Measurements from ENCODE around the gene ASIC4.

Gene ASIC4

DNA sequence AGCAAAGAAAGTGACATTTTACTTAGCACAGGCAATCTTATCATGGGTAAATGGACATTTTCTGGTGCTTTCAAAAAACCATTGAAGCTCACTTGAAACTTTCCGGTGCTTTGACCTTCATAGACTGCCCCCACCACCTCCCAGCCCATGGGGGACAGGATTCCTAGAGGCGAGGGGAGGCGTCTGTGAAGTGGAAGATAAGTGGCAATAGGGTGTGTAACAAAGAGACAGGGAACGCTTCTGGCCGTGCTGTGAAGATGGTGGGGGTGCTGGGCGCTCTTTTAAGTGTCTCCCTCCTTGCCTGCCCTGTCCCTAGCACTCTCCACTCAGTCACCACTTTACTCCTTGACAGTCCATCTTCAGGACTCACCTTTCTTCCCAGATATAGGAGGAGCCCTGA is 39.0 kb upstream of the ASIC4 start:
- no peak for DNase-seq (ENCODE audit: low read depth)
- TF ChIP-seq, protein P1, sequence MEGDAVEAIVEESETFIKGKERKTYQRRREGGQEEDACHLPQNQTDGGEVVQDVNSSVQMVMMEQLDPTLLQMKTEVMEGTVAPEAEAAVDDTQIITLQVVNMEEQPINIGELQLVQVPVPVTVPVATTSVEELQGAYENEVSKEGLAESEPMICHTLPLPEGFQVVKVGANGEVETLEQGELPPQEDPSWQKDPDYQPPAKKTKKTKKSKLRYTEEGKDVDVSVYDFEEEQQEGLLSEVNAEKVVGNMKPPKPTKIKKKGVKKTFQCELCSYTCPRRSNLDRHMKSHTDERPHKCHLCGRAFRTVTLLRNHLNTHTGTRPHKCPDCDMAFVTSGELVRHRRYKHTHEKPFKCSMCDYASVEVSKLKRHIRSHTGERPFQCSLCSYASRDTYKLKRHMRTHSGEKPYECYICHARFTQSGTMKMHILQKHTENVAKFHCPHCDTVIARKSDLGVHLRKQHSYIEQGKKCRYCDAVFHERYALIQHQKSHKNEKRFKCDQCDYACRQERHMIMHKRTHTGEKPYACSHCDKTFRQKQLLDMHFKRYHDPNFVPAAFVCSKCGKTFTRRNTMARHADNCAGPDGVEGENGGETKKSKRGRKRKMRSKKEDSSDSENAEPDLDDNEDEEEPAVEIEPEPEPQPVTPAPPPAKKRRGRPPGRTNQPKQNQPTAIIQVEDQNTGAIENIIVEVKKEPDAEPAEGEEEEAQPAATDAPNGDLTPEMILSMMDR (IDR thresholded peaks at IDR 0.05; ENCODE audit: low read length, missing control alignments), result no peak
- no peak overlapping the region for H3K4me3 ChIP-seq (replicated peaks; ENCODE audit: low read depth, low read length)

DNA sequence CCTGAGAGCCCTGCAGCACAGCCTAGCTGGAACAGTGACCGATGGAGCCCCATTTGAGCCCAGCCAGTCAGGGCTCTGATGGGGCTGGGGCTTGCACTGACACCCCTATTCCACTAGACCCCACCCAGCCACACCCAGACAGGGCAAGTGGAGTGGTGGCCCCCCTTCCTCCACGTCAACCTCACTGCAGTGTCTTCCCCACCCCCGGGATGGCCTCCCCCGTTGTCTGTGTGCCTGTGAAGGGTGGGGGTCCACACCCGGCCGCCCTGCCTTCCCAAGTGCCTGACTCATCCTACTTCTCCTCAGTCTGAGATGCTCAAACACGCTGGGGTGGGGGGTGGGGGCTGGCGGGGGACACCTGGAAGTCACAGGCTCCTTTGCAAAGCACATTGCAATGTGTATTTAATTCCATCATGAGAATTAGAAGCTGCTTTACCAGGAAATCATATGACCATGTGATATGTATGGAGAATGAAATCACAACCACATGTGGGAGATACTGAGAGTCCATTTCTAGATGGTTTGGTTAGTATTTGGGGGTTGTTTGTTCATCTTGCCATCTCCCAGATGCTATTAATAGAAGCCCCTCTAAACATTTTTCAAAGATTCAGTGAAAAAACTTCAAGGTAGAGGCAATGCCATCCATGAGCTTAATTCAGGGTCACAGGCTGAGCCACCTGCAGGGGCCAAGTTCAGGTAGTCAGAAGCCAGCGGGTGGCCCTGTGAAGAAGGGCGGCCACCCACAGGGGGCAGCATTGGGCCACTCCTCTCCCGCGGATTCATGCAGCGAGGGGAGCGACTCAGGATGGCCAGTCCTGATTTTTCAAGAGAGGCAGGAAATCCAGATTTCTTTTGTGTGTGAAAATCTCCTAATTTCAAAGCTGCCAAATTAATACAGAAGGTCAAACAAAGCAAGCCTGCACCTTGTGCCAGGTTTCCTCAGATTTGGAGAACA is 38.3 kb upstream of the ASIC4 start:
- TF ChIP-seq, protein P1 (IDR thresholded peaks at IDR 0.05; ENCODE audit: low read length, missing control alignments), result peak; percentile 92
- DNase-seq (ENCODE audit: low read depth), result peak; percentile 61
- H3K4me3 ChIP-seq (replicated peaks; ENCODE audit: low read depth, low read length), result no peak overlapping the region

DNA sequence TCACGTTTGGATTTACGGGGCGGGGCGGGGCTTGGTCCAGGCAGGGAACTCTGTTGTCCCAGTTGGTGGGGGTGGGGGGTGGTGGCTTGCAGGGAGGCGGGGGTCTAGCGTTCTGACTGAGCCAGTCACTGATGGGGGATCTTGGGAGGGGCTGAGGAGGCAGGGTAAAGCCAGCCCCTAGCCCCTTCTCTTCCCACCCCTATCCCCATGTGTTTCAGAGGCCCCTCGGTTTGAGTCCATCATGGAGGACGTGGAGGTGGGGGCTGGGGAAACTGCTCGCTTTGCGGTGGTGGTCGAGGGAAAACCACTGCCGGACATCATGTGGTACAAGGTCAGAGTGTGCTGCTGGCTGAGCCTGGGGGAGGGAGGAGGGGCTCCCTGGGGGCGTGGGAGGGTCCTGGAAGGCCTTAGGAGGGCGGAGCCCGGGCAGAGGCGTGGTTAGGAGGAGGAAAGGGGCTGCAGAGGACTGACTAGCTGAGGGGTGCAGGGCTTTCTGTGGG is 37.6 kb upstream of the ASIC4 start:
- no peak for DNase-seq (ENCODE audit: low read depth)
- TF ChIP-seq, protein P1 (IDR thresholded peaks at IDR 0.05; ENCODE audit: low read length, missing control alignments), result no peak
- no peak overlapping the region for H3K4me3 ChIP-seq (replicated peaks; ENCODE audit: low read depth, low read length)

DNA sequence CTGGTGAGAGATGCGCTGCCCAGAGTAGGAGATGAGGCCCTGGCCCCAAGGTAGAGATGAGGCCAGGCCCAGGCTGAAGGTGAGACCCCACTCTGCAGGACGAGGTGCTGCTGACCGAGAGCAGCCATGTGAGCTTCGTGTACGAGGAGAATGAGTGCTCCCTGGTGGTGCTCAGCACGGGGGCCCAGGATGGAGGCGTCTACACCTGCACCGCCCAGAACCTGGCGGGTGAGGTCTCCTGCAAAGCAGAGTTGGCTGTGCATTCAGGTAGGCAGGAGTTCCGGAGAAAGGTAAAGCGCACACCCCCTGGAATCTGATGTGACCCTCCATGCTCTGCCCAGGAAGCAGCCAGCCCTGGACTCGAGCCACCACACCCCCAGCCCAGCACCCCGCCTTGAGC is 37.1 kb upstream of the ASIC4 start:
- TF ChIP-seq, protein P1 (IDR thresholded peaks at IDR 0.05; ENCODE audit: low read length, missing control alignments), result no peak
- H3K4me3 ChIP-seq (replicated peaks; ENCODE audit: low read depth, low read length), result no peak overlapping the region
- no peak for DNase-seq (ENCODE audit: low read depth)

DNA sequence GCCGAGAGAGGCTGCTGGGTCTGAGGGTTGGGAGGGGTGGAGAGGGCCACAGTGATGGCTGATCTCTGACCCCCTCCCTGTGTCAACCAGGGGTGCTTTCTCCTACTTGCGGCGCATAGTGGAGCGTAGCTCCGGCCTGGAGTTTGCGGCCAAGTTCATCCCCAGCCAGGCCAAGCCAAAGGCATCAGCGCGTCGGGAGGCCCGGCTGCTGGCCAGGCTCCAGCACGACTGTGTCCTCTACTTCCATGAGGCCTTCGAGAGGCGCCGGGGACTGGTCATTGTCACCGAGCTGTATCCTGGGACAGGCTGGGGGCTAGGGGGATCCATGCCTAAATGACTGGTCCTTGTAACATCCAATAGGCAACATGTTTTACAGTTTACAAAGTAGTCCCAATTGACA is 36.5 kb upstream of the ASIC4 start:
- H3K4me3 ChIP-seq (replicated peaks; ENCODE audit: low read depth, low read length), result no peak overlapping the region
- DNase-seq (ENCODE audit: low read depth), result no peak
- TF ChIP-seq, protein P1 (IDR thresholded peaks at IDR 0.05; ENCODE audit: low read length, missing control alignments), result no peak

DNA sequence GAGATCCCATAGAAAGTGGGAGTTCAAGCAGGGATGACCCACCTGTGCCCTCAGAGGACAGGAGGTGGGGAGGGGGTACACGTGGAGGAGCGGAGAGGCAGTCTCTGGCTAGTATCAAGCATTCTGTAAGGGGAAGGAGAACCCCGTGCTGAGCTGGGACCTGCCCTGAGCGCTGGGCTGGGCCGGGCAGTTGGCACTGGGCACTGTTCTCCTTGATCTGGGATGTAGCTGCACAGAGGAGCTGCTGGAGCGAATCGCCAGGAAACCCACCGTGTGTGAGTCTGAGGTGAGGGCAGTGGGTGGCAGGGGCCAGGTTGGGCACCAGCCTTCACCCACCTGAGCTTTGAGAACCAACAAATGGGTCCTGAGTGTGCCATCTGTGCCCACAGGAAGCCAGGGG is 35.4 kb upstream of the ASIC4 start:
- H3K4me3 ChIP-seq (replicated peaks; ENCODE audit: low read depth, low read length), result no peak overlapping the region
- TF ChIP-seq, protein P1 (IDR thresholded peaks at IDR 0.05; ENCODE audit: low read length, missing control alignments), result no peak
- DNase-seq (ENCODE audit: low read depth), result no peak

Measured in fibroblast of pulmonary artery (primary cell).